ACHN (cell line): ENCODE data around the gene PAK6.

ENCODE experiments used
- DNase-seq: peaks from one replicate; pipeline ENCODE4 v3.0.0-alpha.2; 2015
- in situ Hi-C: cut with HindIII; loops from 2 replicates; pipeline ENCODE4 v1.10.0; 2017; ENCODE audit warnings: low sequenced_read_pairs, low pct_ligation_motif_present, low pct_unique_long_range_greater_than_20kb

PAK6 gene

DNA sequence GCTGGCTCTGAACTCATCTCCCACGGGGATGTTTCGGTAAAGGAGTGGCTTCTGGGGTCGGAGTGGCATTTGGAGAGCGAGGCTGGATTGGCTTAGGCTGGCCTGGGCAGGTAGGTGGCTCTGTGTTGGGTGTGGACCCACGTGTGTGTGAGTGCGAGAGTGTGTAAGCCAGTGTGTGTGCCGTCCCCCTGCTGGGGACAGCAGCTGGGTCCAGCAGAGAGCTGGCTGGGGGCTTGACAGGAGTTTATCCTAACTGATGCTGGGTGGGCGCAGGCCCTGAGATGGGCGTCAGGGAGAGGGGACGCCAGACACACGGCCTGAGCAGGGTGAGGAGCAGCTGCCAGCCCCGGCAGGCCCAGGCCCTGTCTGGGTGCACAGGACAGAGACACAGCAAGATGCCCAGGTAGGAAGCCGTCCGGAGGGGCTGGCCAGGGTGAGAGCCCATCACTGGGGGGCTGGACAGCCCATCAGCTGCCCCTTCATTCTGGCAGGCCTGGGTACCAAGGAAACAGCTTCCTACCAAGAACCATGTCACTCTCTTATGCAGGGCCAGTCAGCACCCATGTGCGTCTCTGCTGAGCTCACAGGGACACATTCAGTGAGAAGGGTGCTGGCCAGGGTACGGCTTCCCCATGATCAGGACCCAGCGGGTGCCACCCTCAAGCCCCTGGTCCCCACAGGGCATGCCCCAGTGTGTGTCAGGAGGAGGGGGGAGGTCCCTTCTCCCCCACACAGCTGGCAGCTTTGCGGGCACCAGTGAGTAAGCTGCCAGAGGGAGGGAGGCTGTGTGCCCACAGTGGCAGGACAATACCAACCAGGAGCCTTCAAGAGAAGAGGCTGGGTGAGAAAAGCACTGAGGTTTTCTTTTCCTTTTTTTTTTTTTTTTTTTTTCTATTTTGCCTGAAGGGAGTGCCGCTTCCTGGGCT lies 1.1 kb downstream of the PAK6 start:
- in situ Hi-C loops = no loop called here
- no peak for DNase-seq

DNA sequence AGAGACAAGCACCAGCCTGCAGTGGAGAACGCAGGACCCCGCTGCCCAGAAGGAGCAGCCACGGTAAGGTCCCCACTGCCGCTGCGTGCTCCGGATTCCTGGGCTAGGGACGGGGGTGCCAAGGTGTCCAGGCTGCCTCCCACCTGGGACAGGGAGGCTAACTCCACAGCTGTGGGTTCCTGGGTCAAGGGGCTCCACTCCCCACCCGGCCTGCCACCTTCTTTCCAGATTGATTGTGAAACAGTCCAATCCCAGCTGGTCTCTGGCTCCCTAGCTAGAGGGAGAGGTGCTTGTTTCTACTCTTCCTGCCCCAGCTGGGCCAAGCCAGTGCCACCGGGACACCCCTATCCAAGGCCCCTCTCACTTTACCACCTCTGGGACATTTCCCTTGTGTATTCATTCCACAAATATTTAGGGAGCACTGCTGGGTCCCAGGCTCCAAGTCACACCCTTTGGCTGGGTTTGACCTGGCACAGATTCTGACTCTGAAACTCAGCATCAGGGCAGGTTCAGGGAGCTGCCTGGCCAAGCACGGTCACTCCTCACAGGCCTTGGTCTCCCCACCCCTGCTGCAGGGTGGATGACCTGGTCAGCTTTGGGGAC lies 1.9 kb downstream of the PAK6 start:
- in situ Hi-C loops = no loop called here
- no peak for DNase-seq

DNA sequence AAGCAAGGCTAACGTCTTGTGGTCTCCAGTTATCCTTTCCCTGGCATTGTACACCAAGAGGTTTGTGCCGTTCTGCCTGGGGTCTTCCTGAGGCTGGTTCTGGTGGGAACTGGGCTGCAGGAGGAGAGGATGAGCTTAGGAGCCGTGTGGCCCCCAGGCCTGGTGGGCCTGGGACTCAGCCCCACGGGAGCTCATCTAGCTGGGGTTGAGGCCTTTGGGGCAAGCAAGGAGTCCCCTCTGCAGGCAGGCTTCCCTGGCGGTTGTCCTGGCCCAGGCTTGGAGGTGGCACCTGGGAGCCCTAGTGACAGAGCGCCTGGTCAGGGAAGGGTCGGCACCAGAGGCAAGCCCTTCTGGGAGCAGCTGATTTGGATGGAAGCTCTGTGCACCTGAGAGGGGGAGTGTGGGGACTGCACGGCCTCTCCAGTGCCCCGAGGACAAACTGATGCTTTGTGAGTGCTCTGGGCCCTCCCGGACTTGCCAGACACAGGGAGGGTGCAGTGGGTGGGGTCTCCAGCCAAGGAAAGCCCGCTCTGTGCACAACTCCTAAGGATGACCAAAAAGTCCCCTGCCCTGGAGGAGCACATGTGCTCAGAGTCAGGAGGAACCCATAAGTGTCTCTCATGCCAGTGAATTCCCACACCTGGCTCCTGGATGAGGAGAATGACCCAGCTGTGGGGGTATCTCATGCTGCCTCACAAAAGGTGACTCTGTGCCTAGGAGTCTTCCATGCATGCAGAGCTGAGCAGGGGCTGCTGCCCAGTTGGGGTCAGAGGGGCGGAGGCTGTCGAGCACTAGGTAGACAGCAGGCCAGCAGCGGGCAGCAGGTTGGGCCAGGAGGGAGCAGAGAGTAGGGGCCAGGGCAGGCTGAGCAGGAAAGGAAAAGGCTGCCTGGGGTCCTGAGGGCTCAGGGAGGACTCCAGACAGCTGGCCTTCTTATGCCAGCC lies 2.7 kb downstream of the PAK6 start:
- in situ Hi-C loops = no loop called here

DNA sequence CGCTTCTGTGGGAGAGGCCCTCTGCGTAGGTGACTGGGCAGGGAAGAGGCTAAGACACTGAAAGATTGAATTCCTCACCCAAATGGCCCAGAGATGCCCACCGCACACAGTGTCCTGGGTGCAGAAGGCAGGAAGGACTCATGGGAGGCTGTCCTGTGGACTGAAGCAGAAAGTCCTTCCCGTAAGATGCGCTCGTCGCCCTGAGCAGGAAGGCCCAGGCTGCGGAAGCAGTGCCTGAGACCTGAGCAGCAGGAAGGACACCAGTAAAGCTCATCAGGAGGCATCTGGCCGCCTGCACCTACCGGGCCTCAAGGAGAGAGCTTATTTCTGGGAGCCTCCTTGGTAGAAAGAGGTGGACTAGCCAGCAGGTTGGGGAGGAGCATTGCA lies 3.3 kb downstream of the PAK6 start:
- in situ Hi-C loops = no loop called here
- DNase-seq = no peak

More for the DNA sequence above, 2.7 kb downstream of the PAK6 start:
- DNase-seq = no peak

DNA sequence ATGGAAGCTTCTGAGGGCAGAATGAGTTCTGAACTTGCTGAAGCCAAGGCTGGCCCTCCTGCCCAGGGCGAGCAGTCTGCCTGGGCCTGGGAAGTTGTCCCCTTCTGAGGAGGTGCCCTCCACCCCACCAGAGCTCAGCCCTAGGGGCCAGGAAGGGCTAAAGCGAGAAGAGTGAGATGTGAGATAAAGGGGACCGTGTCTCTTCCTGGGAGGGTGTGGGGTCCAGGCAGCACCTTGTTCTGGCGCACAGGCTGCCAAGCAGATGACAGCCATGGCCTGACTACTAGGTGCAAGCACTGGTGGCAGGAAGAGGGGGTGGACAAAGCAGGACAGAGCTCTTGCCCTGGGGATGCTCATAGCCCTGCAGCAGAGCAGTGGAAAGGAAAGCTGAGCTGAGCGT lies 3.7 kb downstream of the PAK6 start:
- DNase-seq = no peak
- in situ Hi-C loops = no loop called here

DNA sequence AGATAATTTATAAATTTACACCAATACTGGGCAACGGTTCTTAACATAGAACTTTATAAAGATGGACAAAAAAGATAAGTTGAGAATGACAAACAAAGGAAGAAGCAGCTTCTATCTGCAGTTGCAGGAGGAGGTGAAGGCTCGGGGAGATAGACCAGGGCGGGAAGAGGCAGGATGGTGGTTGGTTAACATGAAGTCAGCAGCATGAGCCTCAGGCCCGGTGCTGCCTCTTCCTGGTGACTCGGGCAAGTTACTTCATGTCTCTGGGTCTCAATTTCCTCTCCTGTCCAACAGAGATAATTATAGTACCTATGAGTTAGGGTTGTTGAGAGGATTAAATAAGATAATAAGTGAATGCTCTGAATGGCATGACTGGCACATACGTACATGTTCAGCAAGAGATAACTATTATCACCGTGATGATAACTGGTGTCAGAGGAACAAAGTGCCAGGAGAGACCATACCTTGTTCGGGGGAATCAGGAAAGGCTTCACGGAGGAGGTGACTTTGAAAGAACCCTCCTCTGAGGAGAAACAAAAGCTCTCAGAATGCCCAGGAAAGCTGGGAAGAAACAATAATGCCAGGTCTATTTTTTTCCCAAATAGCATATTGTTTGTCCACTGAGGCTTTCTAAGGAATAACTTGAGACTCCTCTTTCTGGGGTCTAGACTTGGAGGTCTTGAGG lies 4.4 kb downstream of the PAK6 start:
- DNase-seq = no peak
- in situ Hi-C loops = no loop called here

DNA sequence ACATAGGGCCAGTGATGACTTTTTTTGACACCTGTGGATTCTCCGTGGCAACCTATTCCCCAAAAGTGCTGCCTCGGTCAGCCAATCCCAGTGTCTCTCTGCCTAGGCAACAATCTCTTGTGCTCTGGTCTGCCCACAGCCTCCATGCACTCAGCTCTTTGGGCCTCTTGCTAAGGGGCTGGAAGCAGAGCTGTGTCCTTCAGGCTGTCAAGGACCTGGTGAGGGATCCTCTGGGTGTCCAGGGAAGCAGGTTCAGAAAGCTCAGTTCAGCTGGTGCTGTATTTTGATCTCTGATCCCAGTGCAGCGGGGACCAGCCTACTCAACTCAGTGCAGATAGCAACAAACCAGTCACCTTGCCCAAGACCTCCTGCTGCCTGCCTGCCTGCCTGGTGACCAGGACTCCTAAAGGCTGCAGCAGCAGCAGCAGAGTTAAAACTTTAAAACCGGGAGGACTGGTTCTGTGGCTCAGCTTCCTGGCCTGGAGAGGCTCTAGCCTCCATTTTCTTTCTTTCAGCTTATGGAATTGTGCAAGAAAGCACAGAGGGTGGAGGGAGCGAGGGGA lies 6.2 kb downstream of the PAK6 start:
- in situ Hi-C loops = no loop called here
- no peak for DNase-seq

DNA sequence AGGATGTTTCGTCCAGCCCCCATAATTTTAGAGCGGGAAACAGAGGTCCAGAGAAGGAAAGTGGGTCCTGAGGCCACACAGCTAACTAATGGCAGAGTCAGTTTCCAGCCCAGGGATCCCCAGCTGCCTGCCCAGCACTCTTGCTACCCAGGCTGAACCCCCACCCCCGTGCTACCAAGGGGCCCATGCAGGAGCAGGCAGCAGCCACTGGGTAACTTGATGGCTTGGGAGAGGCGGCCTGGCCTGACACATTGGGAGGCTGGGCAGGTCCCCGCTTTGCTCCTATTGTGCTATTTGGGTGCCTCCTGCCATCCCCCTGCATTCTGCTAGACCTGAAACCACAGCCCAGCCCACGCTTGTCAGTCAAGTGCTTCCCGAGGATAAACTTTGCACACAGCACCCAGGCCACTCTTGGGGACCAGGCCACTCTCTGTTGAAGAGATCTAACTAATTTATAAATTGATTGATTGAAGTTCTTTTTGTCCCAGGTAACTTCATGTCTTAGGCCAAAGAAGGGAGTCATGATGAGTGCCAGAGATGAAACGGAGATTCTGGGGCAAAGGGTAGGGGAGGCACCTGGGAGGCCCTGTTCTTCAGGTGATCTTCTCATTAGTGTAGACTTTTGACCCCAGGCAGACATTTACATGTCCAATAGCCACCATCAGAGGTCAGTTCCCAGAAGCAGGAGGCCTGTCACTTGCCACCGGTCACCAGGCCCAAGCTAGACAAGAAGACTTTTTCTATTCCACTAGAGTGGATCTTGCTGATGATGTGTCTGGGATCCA lies 7.0 kb downstream of the PAK6 start:
- in situ Hi-C loops = no loop called here
- no peak for DNase-seq

DNA sequence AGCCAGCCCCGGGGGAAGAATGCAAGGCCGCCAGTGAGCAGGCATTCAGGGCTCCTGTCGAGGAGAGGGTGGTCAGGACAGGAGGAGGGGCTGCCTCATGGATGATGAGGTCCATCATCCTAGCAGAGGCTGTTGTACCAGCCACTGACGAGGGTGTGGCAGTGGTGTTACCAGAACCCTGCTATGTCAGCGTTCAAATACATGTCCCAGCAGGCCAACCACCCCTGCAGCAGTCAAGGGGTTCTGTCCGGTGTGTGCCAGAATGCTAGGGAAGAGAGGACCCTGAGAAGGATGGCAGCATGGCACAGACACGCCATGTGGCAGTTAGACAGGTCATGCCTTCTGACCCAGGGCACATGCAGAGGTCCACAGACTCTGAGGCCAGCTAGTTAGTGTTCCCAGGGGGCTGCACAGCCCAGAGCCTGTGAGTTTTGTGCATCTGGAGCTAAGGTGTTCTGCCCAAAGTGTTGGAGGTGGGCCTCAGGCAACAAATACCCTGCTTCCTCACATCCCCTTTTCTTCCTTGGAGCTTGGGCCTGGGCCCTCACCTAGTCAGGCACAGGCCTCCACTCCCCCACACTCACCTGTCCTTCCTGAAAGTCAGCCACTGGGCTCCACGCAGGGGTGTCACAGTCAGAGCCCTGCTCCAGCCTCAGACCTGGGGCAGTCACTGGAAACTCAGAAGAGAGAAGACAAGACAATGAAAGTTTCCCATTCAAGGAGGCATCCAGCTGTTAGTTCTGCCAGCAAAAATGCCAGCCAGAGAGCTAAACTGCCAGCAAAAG lies 7.8 kb downstream of the PAK6 start:
- no peak for DNase-seq
- in situ Hi-C loops = no loop called here

DNA sequence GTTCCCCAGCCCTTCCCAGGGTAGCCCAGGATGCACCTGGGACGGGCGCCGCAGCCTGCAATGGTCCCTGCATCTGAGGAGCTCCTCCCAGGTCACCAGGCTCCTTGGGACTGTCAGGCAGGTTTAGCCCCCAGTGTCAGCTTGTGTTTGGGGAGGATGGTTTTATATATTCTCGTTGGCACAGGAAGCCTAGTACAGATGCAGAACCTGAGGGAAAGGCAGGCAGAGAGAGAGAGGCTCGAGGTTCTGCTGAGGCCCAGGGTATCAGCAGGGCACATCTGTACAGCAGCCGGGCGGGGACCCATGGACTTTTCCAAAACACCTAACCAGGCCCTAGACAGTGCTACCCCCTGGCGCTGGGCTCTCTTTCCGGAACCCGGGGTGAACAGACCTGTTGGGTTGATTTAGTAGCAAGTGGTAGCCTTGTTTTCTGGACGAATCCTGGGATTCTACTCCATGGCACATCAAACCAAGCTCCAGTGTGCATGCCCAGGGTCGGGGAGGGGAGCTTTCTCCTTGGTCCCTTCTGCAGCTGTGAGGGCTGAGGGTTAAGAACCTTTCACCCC lies 8.6 kb downstream of the PAK6 start:
- in situ Hi-C loops = no loop called here
- DNase-seq = no peak

DNA sequence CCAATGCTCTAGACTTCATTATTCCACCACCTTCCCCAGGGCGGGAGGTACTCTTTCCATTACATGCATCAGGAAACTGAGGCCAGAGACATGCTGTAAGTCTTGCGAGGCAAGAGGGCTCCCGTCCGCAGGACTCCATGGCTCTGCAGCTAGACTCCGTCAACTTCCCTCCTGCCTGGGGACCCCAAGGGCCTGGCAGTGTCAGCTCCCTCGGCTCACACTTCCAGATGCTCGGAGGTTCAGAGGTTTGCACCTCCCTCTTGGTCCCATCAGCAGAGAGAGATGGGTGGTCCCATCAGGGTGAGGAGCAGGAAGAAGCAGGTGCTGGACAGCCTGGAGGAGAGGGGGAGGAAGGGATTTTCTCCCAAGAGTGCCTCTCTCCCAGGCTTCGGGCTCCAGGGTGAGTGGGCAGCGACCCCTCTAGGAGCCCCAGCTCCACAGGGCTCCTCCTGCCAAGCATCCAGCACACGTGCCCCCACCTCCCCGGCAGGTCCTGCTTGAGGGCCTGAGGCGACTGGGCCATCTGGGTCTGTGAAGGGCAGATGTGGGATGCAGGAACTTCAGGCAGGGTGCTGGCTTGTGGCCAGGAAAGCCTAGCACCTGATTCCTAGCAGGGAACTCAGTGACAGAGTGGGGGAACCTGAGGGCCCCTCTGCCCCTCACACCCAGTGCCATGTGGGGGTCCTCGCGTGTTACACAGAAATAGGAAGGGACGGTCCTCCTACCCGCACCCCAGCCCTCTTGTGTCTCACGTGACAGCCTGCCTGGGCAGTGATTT lies 9.3 kb downstream of the PAK6 start:
- no peak for DNase-seq
- in situ Hi-C loops = no loop called here

DNA sequence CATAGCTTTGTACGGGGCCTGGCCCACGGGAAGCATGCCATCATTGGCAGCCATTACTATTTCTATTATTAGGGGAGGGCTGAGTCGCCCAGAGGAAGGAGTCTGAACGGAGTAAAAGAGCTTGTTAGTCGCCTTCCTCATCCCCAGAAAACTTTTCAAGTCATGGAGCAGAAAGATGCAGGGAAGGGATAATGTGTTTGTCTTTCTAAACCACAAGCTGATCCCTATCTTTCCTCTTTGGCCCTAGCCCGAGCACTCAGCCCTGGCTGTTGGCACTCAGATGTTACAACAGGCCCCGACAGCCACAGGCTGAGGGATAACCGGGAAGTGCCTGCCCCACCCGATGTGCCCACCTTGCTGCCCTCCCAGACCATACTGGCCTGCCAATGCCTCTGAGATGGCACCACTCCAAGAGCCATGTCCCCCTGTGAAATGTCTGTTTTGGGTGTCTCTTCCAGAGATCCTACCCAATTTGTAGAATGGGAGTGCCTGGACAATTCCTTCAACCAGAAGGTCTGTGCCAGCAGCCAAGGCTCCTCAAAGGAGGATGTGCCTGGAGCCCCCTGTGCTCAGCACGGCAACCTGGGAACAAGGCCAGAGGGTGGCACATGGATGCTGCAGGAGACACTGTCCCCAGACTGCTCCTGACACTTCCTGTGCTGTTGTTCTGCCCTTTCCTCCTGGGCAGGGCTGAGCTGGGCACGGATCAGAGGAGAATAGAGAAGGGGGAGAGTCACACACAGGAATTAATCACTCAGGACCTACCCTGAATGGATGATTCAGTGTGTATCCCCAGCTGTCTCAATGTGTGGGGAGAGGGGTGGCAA lies 10.8 kb downstream of the PAK6 start:
- in situ Hi-C loops = no loop called here
- DNase-seq = no peak

DNA sequence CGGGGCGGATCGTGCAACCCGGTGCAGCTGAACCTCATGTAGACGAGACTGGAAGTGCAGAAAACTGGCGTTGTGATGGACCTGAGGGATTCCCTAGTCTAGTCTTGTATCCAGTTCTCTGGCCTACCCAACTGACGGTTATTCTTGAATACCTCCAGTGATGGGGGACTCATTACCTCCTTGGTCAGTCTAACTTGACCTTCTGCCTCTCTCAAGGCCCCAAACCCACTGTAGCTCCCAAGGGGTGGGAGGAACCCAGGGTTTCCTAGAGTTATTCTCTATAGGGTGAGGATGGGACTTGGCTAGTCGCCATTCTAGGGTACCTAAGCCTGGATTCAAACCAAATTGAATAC lies 11.4 kb downstream of the PAK6 start:
- in situ Hi-C loops = no loop called here

DNA sequence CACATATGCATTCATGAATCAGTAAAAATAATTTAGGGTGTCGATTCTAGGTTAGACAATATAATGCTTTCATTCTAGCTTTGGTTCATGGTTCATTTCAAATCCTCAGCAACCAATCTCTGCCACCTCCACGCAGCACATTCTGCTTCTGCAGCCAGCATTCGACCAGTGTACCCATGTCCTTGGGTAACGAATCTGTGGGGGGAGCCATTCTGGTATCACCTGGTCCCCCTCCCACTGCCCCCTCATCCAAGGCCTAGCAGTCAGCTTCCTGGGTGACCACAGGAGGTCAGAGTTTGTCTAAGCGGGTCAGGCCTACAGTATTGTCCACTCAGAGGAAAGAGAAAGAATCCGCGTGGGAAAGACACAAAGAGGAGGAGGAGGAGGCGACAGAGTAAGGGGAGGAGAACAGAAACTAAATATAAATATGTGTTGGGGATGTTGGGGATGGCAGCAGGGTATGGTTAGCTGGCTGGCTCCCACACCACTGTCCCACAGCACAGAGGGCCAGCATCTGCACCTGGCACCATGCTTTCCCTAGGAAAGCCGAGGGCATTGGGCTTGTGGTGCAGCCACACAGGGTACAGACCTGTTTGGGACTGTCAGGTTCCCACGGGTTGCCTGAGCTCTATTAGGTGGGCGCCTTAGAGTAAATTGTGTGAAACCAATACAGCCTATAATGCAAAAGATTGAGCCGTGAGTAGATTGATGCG lies 12.1 kb downstream of the PAK6 start:
- DNase-seq = no peak
- in situ Hi-C loops = no loop called here

More for the DNA sequence above, 11.4 kb downstream of the PAK6 start:
- DNase-seq = no peak
